GM19099 (cell line): ENCODE measurements around the gene NEAT1.

ENCODE experiments used
- POLR2A ChIP-seq: IDR thresholded peaks from 3 replicates; pipeline ENCODE4 v1.6.1; 2011; ENCODE audit warnings: low read depth; ENCODE audit not compliant: insufficient read length; ENCODE audit errors: extremely low read depth

NEAT1 gene

GRCh38 chr11:65412271-65413076 is 10.1 kb upstream of the NEAT1 start:
- TF ChIP-seq POLR2A, result no peak

GRCh38 chr11:65414776-65415498 is 7.7 kb upstream of the NEAT1 start:
- no peak for TF ChIP-seq POLR2A

GRCh38 chr11:65415499-65416340 is 6.9 kb upstream of the NEAT1 start:
- TF ChIP-seq POLR2A, result no peak

- peak; percentile 42 for TF ChIP-seq POLR2A
Observed at GRCh38 chr11:65416341-65416824, 6.2 kb upstream of the NEAT1 start.

GRCh38 chr11:65416841-65417701 is 5.5 kb upstream of the NEAT1 start:
- no peak for TF ChIP-seq POLR2A

- TF ChIP-seq POLR2A, result peak; percentile 9
Observed at GRCh38 chr11:65417702-65418430, 4.7 kb upstream of the NEAT1 start.

GRCh38 chr11:65418431-65418680 is 4.2 kb upstream of the NEAT1 start:
- peak; percentile 43 for TF ChIP-seq POLR2A

- peak; percentile 84 for TF ChIP-seq POLR2A
Observed at GRCh38 chr11:65418681-65419459, 3.7 kb upstream of the NEAT1 start.

GRCh38 chr11:65419460-65419771 is 3.2 kb upstream of the NEAT1 start:
- TF ChIP-seq POLR2A, result no peak

- peak; percentile 61 for TF ChIP-seq POLR2A
Observed at GRCh38 chr11:65419772-65420481, 2.7 kb upstream of the NEAT1 start.

GRCh38 chr11:65420506-65420905 is 2.1 kb upstream of the NEAT1 start:
- TF ChIP-seq POLR2A, result no peak

- TF ChIP-seq POLR2A, result peak; percentile 87
Observed at GRCh38 chr11:65420979-65421793, 1.4 kb upstream of the NEAT1 start.
